PC-3 (cell line): ENCODE data around the gene CPA1. TPM values are rescaled to one million over a fixed set of nuclear protein-coding genes. Genes with fewer than 3 reads are reported as not detected.

Experiments
- ATAC-seq: fragments of 200-7000 bp; cut with Tn5 transposase; 2 replicates; pipeline ENCODE4 v1.9.1; 2020; ENCODE audit warnings: mild to moderate bottlenecking, moderate library complexity
- BruUV-seq: library from RNA; stranded (reverse); fragments of 400-500 nt; replicated peaks from 2 replicates; lab custom pipeline; 2021; lab: Mats Ljungman, UMichigan
- CTCF ChIA-PET: fragments of 300-600 bp; sonication (Branson Sonifier 250); formaldehyde crosslinking; loops from one replicate; lab custom pipeline; 2022; ENCODE audit warnings: antibody characterized with exemption; lab: Charles Lee
- POLR2A ChIA-PET: fragments of 300-600 bp; sonication (Branson Sonifier 250); formaldehyde crosslinking; loops from one replicate; lab custom pipeline; 2022; ENCODE audit warnings: antibody characterized with exemption; ENCODE audit not compliant: unreplicated experiment; lab: Charles Lee
- DNase-seq: peaks from one replicate; pipeline ENCODE4 v3.0.0-alpha.2; 2015
- H2AFZ ChIP-seq: fragments of 300-600 bp; sonication (generic); 2 replicates; pipeline ENCODE4 v1.6.0; 2016; ENCODE audit warnings: antibody characterized with exemption, low read length
- H3F3A ChIP-seq: fragments of 300-600 bp; sonication (generic); one replicate; pipeline ENCODE4 v1.6.0; 2017; ENCODE audit warnings: antibody characterized with exemption, low read length, control low read depth, mild to moderate bottlenecking; ENCODE audit not compliant: unreplicated experiment
- H3K27ac ChIP-seq: fragments of 300-600 bp; sonication (generic); 2 replicates; pipeline ENCODE4 v1.5.1; 2016; ENCODE audit warnings: mild to moderate bottlenecking, low read length
- H3K27me3 ChIP-seq: fragments of 300-600 bp; sonication (generic); 2 replicates; pipeline ENCODE4 v1.6.1; 2016; ENCODE audit warnings: low read length, mixed read lengths
- H3K36me3 ChIP-seq: fragments of 300-600 bp; sonication (generic); 2 replicates; pipeline ENCODE4 v1.6.1; 2016; ENCODE audit warnings: low read depth, mixed run types, low read length, mixed read lengths
- H3K4me1 ChIP-seq: fragments of 300-600 bp; sonication (generic); 2 replicates; pipeline ENCODE4 v1.5.1; 2016; ENCODE audit warnings: low read length; ENCODE audit not compliant: insufficient read depth
- H3K4me2 ChIP-seq: fragments of 300-600 bp; sonication (generic); 2 replicates; pipeline ENCODE4 v1.6.0; 2016; ENCODE audit warnings: low read length
- H3K4me3 ChIP-seq: fragments of 300-600 bp; sonication (generic); 2 replicates; pipeline ENCODE4 v1.5.1; 2016; ENCODE audit warnings: mild to moderate bottlenecking, low read length, mixed read lengths
- H3K79me2 ChIP-seq: fragments of 300-600 bp; sonication (generic); 2 replicates; pipeline ENCODE4 v1.6.1; 2017; ENCODE audit warnings: low read length, mixed read lengths
- H3K9ac ChIP-seq: fragments of 300-600 bp; sonication (generic); 2 replicates; pipeline ENCODE4 v1.6.0; 2016; ENCODE audit warnings: mild to moderate bottlenecking, low read length
- H3K9me2 ChIP-seq: fragments of 300-600 bp; sonication (generic); replicated peaks from 2 replicates; pipeline ENCODE4 v1.6.1; 2016; ENCODE audit warnings: mixed run types, low read length, mixed read lengths
- H3K9me3 ChIP-seq: fragments of 300-600 bp; sonication (generic); 2 replicates; pipeline ENCODE4 v1.6.1; 2016; ENCODE audit warnings: low read length, mixed read lengths
- H4K20me1 ChIP-seq: fragments of 300-600 bp; sonication (generic); 2 replicates; pipeline ENCODE4 v1.6.1; 2016; ENCODE audit warnings: low read length, mixed read lengths
- CTCF ChIP-seq: fragments of 300-600 bp; sonication (generic); conservative IDR thresholded peaks from 2 replicates; pipeline ENCODE4 v1.5.1; 2017; ENCODE audit warnings: antibody characterized with exemption, low read depth, mild to moderate bottlenecking, low read length
- EZH2 ChIP-seq: fragments of 300-600 bp; sonication (generic); IDR thresholded peaks from one replicate; pipeline ENCODE4 v1.6.1; 2017; ENCODE audit warnings: antibody characterized with exemption, mild to moderate bottlenecking, low read length; ENCODE audit not compliant: unreplicated experiment
- EZH2phosphoT487 ChIP-seq: fragments of 300-600 bp; sonication (generic); IDR thresholded peaks from 2 replicates; pipeline ENCODE4 v1.6.1; 2018; ENCODE audit warnings: mild to moderate bottlenecking, antibody characterized with exemption, low read length, borderline replicate concordance
- intact Hi-C: fragments of 100-400 bp; cut with micrococcal nuclease; formaldehyde crosslinking; loops from 2 replicates; pipeline ENCODE4 v1.9.0; 2023
- total RNA-seq: library from RNA; depleted of rRNA; stranded (reverse); fragments of >200 nt; gene quantifications from 2 replicates; pipeline ENCODE4 v1.2.3, GENCODE V29; 2014

Gene CPA1
- total RNA-seq, 1 experiment from 2014 or later, result not detected

DNA sequence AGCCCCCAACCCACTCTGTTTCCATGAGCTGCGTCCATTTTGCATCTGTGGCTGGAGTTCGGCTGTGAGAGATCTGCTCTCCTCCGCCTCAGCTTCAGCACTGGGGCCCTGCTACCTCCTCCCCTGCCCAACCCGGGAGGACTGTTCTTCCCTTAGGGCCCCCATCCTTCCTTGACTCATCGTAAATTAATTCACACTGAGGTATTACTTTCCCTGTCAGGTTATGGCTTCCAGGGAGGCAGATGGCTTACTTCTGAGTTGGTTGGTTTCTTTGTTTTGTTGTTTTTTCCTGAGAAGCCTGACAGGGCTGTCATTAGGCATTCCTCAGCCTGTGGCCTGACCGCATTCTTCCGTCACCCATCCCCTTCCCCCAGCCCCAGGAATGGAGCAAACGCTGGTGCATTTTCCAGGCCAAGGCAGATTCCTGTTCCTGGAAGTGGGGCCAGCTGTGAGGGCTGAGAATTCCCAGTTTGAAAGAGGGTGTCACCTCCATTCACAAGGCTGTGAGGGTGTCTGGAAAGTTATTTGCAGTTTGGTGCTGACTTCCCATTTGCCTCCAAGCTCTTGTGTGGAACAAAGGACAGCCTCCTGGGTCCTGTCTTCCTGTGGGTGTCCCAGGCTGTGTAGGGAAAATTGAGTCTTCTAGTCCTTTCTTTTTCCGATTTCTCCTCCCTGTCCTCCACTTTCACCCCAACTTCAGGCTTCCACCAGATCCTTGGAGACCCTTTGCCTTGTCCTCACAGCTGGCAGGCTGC lies 24.0 kb upstream of the CPA1 start:
- Histone ChIP-seq H3K4me3 (peak overlapping the region; percentile 38; the same call in 1 of the 2 replicates), H3K4me1 (peaks cover 37% of the 10 kb centered on the region)
- CTCF ChIA-PET, result no interaction called here

GRCh38 chr7:130356876-130357611 lies 23.2 kb upstream of the CPA1 start:
- no peak for TF ChIP-seq EZH2phosphoT487
- no peak for TF ChIP-seq CTCF
- no peak for TF ChIP-seq EZH2
- H3K9ac ChIP-seq, result peak overlapping the region; percentile 60
- CTCF ChIA-PET, result no interaction called here
- H3K4me3 ChIP-seq, result peak overlapping the region; percentile 38; the same call in 1 of the 2 replicates
- H3K79me2 ChIP-seq, result no peaks in the 10 kb centered on the region
- intact Hi-C loops, result loop anchor here (2.0 to 5.0 kb wide), 4 partner anchors 64 to 285 kb away; partner anchors contain the start of genes CPA4 and KLHDC10
- DNase-seq (peak; percentile 96), ATAC-seq (peak; percentile 52)
- H3K27ac ChIP-seq, result peak overlapping the region; percentile 92
- H2AFZ ChIP-seq, result peak overlapping the region; percentile 28
- H4K20me1 ChIP-seq, result no peaks in the 10 kb centered on the region
- H3K4me1 ChIP-seq, result peaks cover 37% of the 10 kb centered on the region
- peak overlapping the region; percentile 75 for H3K4me2 ChIP-seq
- no TSS peak for BruUV-seq
- no peaks in the 10 kb centered on the region for H3K36me3 ChIP-seq
- H3K9me3 ChIP-seq, result peaks cover 4% of the 10 kb centered on the region; the same call in 1 of the 2 replicates
- POLR2A ChIA-PET, result no interaction called here
- no peaks in the 10 kb centered on the region for H3K9me2 ChIP-seq
- H3F3A ChIP-seq, result peaks cover 5% of the 10 kb centered on the region
- H3K27me3 ChIP-seq, result no peaks in the 10 kb centered on the region

More for the DNA sequence above, 24.0 kb upstream of the CPA1 start:
- Histone ChIP-seq H3K4me2 (peak overlapping the region; percentile 75), H3F3A (peaks cover 5% of the 10 kb centered on the region), H3K36me3 (no peaks in the 10 kb centered on the region), H3K9me3 (peaks cover 4% of the 10 kb centered on the region; the same call in 1 of the 2 replicates), H4K20me1 (no peaks in the 10 kb centered on the region), H3K79me2 (no peaks in the 10 kb centered on the region), H3K9ac (peak overlapping the region; percentile 60), H3K9me2 (no peaks in the 10 kb centered on the region), H2AFZ (peak overlapping the region; percentile 56), H3K27ac (peak overlapping the region; percentile 92), H3K27me3 (no peaks in the 10 kb centered on the region)
- intact Hi-C loops, result loop anchor here (2.0 to 5.0 kb wide), 4 partner anchors 63 to 284 kb away; partner anchors contain the start of genes CPA4 and KLHDC10
- ATAC-seq (peak; percentile 89), DNase-seq (peak; percentile 97)
- TSS peak; percentile 89 for BruUV-seq
- POLR2A ChIA-PET, result no interaction called here
- no peak for TF ChIP-seq CTCF
- no peak for TF ChIP-seq EZH2phosphoT487
- TF ChIP-seq EZH2, result no peak
